Measurements from ENCODE around the gene HDAC4.

DNA sequence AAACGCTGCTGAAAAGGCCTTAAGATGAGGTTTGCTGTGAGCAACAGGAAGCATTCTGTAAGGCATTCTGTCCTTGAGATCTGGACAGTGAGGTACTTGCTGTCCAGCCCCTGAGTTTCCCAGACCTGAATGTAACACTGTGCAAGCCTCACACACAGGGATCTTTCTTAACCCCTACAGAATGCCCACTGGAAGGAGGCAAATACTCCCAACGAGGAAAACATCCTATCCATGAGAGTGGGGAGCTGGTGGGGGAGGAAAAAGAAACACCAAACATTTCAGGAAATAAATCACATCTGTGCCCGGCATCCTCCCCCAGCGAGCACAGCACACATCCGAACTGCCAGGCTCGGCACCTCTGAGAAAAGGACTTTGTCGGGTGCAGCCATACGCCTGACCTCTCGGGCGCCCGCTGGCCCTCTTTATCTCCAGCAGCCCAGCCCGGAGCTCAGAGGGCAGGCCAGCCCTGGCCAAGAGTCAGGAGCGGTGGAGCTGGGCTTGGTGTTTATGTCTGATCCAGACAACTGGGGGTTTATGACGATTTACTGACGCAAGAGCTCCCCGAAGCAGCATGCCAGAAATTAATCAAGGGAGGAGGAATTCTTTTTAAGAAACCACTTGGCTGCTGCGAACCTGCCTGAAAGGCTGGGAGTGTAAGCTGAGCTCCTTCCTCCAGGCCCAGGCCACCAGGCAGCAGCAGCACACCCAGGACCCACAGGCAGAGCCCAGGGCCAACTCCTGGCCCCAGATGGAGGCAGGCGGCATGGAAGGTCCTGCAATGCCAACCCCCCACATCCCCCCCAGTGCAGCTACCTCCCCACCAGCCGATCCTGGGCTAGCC lies 72.2 kb downstream of the HDAC4 start:
- TF ChIP-seq, protein P1, sequence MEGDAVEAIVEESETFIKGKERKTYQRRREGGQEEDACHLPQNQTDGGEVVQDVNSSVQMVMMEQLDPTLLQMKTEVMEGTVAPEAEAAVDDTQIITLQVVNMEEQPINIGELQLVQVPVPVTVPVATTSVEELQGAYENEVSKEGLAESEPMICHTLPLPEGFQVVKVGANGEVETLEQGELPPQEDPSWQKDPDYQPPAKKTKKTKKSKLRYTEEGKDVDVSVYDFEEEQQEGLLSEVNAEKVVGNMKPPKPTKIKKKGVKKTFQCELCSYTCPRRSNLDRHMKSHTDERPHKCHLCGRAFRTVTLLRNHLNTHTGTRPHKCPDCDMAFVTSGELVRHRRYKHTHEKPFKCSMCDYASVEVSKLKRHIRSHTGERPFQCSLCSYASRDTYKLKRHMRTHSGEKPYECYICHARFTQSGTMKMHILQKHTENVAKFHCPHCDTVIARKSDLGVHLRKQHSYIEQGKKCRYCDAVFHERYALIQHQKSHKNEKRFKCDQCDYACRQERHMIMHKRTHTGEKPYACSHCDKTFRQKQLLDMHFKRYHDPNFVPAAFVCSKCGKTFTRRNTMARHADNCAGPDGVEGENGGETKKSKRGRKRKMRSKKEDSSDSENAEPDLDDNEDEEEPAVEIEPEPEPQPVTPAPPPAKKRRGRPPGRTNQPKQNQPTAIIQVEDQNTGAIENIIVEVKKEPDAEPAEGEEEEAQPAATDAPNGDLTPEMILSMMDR (IDR thresholded peaks at IDR 0.05): no peak
- no peak for TF ChIP-seq EP300 (IDR thresholded peaks at IDR 0.05)
